Measurements from ENCODE around the gene NECAB3. TPM values are rescaled to one million over a fixed set of nuclear protein-coding genes. Genes with fewer than 3 reads are reported as not detected.

NECAB3 gene
- total and polyA plus RNA-seq, 2 of the 13 experiments (the other 11 are each of a cell fraction or from before 2014, with no cell fraction given) = 61.5 to 65.5 TPM

DNA sequence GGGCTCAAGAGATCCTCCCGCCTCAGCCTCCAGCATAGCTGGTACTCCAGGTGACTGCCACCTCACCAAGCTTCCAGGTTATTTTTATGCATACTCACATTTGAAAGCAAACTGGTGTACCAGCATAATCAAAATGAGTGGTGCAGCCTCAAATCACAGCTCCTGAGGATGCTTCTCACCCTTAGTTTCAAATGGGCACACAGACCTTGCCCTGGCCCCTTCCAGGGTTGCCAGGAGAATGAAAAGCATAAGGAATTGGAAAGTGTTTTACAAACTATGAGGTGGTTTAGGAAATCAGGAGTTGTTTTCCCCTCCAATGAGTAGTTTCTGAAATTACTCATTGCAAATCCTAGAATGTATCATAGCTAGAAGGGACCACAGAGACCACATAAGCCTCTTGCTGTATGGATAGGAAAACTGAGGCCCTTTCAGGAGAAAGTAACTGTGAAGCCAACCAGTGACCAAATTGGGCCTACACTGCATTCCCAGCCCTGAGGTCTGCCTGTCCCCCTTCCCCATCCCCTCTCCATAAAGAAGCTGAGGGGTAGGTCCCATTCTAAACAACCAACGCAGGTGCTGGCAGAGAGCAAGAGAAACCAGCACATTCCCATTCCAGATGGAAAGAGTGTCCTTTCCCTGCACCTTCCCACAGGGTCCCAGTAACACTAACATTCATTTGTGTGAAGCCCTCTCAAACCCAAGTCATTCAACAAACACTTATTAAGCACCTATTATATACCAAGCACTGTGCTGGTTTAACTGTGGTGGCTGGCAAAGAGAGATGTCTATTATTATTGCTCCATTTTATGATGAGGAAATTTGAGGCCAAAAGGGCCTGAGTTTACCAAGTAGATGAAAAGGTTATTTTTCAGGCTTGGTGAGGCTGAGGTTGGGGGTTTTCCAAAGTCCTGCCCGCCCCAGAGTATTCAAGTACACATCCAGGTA, 14.0 kb upstream of the NECAB3 start (continued):
- TF ChIP-seq HOXA3 (CRISPR knock-in tag; IDR thresholded peaks at IDR 0.05) (no peak), ZNF747 (CRISPR knock-in tag; IDR thresholded peaks at IDR 0.05; ENCODE audit: borderline replicate concordance) (no peak), RAD21 (CRISPR knock-in tag; IDR thresholded peaks at IDR 0.05) (no peak), AGO1 (IDR thresholded peaks at IDR 0.05; ENCODE audit: low read depth, low read length, poor library complexity, severe bottlenecking) (no peak), KAT7 (CRISPR knock-in tag; IDR thresholded peaks at IDR 0.05; ENCODE audit: borderline replicate concordance) (no peak), SIN3B (IDR thresholded peaks at IDR 0.05; ENCODE audit: low read length) (no peak), DNMT3B (CRISPR knock-in tag; conservative IDR thresholded peaks at IDR 0.05) (no peak), ZNF432 (CRISPR knock-in tag; IDR thresholded peaks at IDR 0.05; ENCODE audit: borderline replicate concordance) (no peak), ZSCAN20 (CRISPR knock-in tag; IDR thresholded peaks at IDR 0.05; ENCODE audit: borderline replicate concordance) (no peak)
- TF ChIP-seq, protein P1, sequence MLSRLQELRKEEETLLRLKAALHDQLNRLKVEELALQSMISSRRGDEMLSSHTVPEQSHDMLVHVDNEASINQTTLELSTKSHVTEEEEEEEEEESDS (CRISPR knock-in tag; IDR thresholded peaks at IDR 0.05; ENCODE audit: borderline replicate concordance) = no peak
- TF ChIP-seq, protein P2, sequence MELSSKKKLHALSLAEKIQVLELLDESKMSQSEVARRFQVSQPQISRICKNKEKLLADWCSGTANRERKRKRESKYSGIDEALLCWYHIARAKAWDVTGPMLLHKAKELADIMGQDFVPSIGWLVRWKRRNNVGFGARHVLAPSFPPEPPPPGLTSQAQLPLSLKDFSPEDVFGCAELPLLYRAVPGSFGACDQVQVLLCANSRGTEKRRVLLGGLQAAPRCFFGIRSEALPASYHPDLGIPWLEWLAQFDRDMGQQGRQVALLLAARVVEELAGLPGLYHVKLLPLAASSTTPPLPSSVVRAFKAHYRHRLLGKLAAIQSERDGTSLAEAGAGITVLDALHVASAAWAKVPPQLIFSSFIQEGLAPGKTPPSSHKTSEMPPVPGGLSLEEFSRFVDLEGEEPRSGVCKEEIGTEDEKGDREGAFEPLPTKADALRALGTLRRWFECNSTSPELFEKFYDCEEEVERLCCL (CRISPR knock-in tag; IDR thresholded peaks at IDR 0.05; ENCODE audit: borderline replicate concordance) = no peak
